Uterus (tissue), 2 donors: Measurements from ENCODE around the gene EFNA1.

Experiments
- POLR2A ChIP-seq, 2 donors: fragments of 450-650 bp; IDR thresholded peaks; one replicate each; pipeline ENCODE4 v1.6.1; 2016; ENCODE audit warnings: antibody characterized with exemption in 2 of 2, mild to moderate bottlenecking in 1 of 2, moderate library complexity in 1 of 2
- TF ChIP-seq, protein P1 (sequence below), 4 experiments: fragments of 200-600 bp in 2 of 4; fragments of 450-650 bp in 2 of 4; sonication (generic) in 2 of 4; IDR thresholded peaks; one replicate each; pipeline ENCODE4 v1.5.1; 2016 to 2019; ENCODE audit warnings: antibody characterized with exemption in 4 of 4, mild to moderate bottlenecking in 2 of 4, moderate library complexity in 1 of 4

DNA sequence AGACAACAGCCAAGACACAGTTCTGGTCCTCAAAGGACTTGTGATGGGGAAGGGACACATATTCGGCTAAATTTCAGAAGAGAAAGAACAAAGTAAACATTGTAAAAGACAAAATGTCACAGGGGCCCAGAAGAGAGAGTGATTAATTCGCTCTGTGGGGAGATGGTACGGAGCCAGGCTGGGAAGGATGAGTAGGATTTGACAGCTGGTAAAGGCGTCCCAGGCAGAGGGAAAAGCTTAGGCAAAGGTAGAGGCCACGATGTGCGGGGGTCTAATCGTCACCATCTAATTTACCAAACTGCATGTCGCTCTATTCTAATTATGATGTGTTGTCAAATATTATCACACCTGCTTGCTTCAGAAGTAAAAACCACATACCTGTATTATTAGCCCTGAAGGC is 17.3 kb upstream of the EFNA1 start:
- no peak for TF ChIP-seq POLR2A (IDR thresholded peaks at IDR 0.05)
- TF ChIP-seq, protein P1, sequence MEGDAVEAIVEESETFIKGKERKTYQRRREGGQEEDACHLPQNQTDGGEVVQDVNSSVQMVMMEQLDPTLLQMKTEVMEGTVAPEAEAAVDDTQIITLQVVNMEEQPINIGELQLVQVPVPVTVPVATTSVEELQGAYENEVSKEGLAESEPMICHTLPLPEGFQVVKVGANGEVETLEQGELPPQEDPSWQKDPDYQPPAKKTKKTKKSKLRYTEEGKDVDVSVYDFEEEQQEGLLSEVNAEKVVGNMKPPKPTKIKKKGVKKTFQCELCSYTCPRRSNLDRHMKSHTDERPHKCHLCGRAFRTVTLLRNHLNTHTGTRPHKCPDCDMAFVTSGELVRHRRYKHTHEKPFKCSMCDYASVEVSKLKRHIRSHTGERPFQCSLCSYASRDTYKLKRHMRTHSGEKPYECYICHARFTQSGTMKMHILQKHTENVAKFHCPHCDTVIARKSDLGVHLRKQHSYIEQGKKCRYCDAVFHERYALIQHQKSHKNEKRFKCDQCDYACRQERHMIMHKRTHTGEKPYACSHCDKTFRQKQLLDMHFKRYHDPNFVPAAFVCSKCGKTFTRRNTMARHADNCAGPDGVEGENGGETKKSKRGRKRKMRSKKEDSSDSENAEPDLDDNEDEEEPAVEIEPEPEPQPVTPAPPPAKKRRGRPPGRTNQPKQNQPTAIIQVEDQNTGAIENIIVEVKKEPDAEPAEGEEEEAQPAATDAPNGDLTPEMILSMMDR (IDR thresholded peaks at IDR 0.05) = no peak
